SK-N-SH treated with all-trans-retinoic acid at 6 μM for 48 hours (cell line): ENCODE measurements around the gene CGB5.
"Not testable (repeated sequence)": the region's sequence is repeated elsewhere in the genome, so short reads cannot be mapped to it uniquely, and the experiment has no call there.

ENCODE experiments used
- ARNTL ChIP-seq: fragments of 450-650 bp; formaldehyde crosslinking; IDR thresholded peaks from 2 replicates; pipeline ENCODE4 v1.5.0; 2020; ENCODE audit warnings: low read depth, mild to moderate bottlenecking, moderate library complexity, borderline replicate concordance
- ESRRG ChIP-seq: fragments of 250-450 bp; sonication (Bioruptor Pico); IDR thresholded peaks from 2 replicates; pipeline ENCODE4 v1.6.1; 2021; ENCODE audit warnings: mild to moderate bottlenecking
- PATZ1 ChIP-seq: fragments of 250-450 bp; sonication (Bioruptor Pico); IDR thresholded peaks from 2 replicates; pipeline ENCODE4 v1.8.0; 2020; ENCODE audit warnings: mild to moderate bottlenecking, moderate library complexity, borderline replicate concordance
- POU6F1 ChIP-seq: fragments of 250-450 bp; sonication (Bioruptor Pico); IDR thresholded peaks from 2 replicates; pipeline ENCODE4 v1.8.0; 2021; ENCODE audit warnings: low read depth, mild to moderate bottlenecking, moderate library complexity, borderline replicate concordance
- SNAI2 ChIP-seq: fragments of 250-450 bp; sonication (Bioruptor Pico); IDR thresholded peaks from 2 replicates; pipeline ENCODE4 v1.5.0; 2020; ENCODE audit warnings: mild to moderate bottlenecking, moderate library complexity
- ZC3H10 ChIP-seq: fragments of 250-450 bp; sonication (Bioruptor Pico); IDR thresholded peaks from 2 replicates; pipeline ENCODE4 v1.5.1; 2021; ENCODE audit warnings: mild to moderate bottlenecking, moderate library complexity

- TF ChIP-seq POU6F1; PATZ1; SNAI2 (CRISPR knock-in tag); ZC3H10 (CRISPR knock-in tag); ESRRG (CRISPR knock-in tag); ARNTL (CRISPR knock-in tag): not testable (repeated sequence)
Observed at GRCh38 chr19:49049834-49050233, 6.2 kb downstream of the CGB5 start.
